Colonic mucosa (tissue), 4 donors: ENCODE results near the gene THAP9. TPM values are rescaled to one million over a fixed set of nuclear protein-coding genes. Genes with fewer than 3 reads are reported as not detected.
"Not testable (repeated sequence)": the region's sequence is repeated elsewhere in the genome, so short reads cannot be mapped to it uniquely, and the experiment has no call there.

ENCODE experiments used
- DNase-seq: peaks from one replicate; pipeline ENCODE4 v3.0.0-alpha.2; 2020
- H3K27ac ChIP-seq: fragments of 200-600 bp; one replicate; pipeline ENCODE4 v1.8.0; 2021
- H3K27me3 ChIP-seq: fragments of 200-600 bp; one replicate; pipeline ENCODE4 v1.8.0; 2021
- H3K36me3 ChIP-seq: fragments of 200-600 bp; one replicate; pipeline ENCODE4 v1.8.0; 2021
- H3K4me1 ChIP-seq: fragments of 200-600 bp; one replicate; pipeline ENCODE4 v1.8.0; 2021; ENCODE audit warnings: mild to moderate bottlenecking
- H3K4me3 ChIP-seq: fragments of 200-600 bp; one replicate; pipeline ENCODE4 v1.8.0; 2021
- H3K9ac ChIP-seq, 2 donors: one replicate each; pipeline ENCODE4 v1.7.0; 2013; ENCODE audit warnings: control low read depth in 2 of 2, low read depth in 2 of 2, low read length in 2 of 2
- H3K9me3 ChIP-seq: fragments of 200-600 bp; one replicate; pipeline ENCODE4 v1.8.0; 2021
- intact Hi-C: fragments of 100-400 bp; cut with DNase I; formaldehyde crosslinking; loops from one replicate; pipeline ENCODE4 v1.14.1; 2022
- total RNA-seq, 2 donors: library from RNA; stranded (reverse); fragmentation: NEBNext Ultra II Directional in 1 of 2; extraction: Animal tissue kit (Norgen Biotek cat#: 25700) in 1 of 2; gene quantifications; one replicate each; pipeline ENCODE4 v1.2.1, GENCODE V29; 2021
- TF ChIP-seq, protein P1 (sequence below): fragments of 200-600 bp; IDR thresholded peaks from one replicate; pipeline ENCODE4 v1.8.0; 2022; ENCODE audit warnings: antibody characterized with exemption, mild to moderate bottlenecking
- donor health status: healthy.
- donor health status: DM: no; HTN: no; CAD: no.
- donor health status: DM: no; HTN: no; CAD: no.

The THAP9 gene
- total RNA-seq, 2 donors from 2014 or later, result 3.5 to 4.6 TPM

DNA sequence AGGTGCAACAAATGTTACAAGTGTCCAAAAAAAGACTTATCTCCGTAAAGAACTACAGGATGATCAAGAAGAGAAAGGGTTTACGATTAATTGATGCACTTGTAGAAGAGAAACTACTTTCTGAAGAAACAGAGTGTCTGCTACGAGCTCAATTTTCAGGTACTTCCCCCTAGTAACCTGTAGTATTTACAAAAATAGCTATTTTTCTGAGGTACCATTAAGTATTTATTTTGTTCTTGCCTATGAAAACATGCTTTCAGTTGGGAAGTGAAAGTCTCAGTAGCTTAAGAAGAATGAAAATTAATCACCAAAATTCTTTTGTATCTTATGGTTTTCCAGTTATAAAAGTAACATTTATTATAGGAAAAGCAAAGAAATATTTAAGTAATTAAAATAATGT lies 5.9 kb downstream of the THAP9 start:
- H3K4me1 ChIP-seq, result no peaks in the 10 kb centered on the region
- TF ChIP-seq, protein P1, sequence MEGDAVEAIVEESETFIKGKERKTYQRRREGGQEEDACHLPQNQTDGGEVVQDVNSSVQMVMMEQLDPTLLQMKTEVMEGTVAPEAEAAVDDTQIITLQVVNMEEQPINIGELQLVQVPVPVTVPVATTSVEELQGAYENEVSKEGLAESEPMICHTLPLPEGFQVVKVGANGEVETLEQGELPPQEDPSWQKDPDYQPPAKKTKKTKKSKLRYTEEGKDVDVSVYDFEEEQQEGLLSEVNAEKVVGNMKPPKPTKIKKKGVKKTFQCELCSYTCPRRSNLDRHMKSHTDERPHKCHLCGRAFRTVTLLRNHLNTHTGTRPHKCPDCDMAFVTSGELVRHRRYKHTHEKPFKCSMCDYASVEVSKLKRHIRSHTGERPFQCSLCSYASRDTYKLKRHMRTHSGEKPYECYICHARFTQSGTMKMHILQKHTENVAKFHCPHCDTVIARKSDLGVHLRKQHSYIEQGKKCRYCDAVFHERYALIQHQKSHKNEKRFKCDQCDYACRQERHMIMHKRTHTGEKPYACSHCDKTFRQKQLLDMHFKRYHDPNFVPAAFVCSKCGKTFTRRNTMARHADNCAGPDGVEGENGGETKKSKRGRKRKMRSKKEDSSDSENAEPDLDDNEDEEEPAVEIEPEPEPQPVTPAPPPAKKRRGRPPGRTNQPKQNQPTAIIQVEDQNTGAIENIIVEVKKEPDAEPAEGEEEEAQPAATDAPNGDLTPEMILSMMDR, result no peak
- no peak overlapping the region for H3K4me3 ChIP-seq
- no peak overlapping the region for H3K27ac ChIP-seq
- no peak for DNase-seq
- no peaks in the 10 kb centered on the region for H3K9me3 ChIP-seq
- no peak overlapping the region for H3K9ac ChIP-seq
- no peaks in the 10 kb centered on the region for H3K36me3 ChIP-seq
- intact Hi-C loops, result no loop called here
- H3K27me3 ChIP-seq, result no peaks in the 10 kb centered on the region

DNA sequence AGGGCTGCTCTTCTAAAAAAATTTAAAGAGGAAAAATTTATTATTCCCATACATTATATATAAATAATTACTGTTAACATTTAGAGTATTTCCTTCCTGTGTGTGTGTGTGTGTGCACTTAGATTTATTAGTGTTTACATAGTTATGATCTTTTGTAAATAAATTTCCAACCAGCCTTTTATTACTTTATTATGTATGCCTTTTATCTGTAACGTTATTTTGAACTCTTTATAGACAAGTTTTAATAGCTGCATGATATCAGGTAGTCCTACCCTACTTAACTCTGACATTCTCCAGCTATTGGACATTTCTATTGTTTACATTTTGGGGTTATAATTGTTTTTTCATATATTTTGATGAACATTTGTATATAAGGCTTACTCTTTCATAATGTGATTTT lies 8.8 kb downstream of the THAP9 start:
- Histone ChIP-seq H3K27me3 (no peaks in the 10 kb centered on the region), H3K36me3 (no peaks in the 10 kb centered on the region), H3K9me3 (no peaks in the 10 kb centered on the region), H3K4me1 (no peaks in the 10 kb centered on the region), H3K27ac (no peak overlapping the region), H3K9ac (no peak overlapping the region), H3K4me3 (no peak overlapping the region)
- TF ChIP-seq, protein P1, result no peak
- no peak for DNase-seq
- intact Hi-C loops, result no loop called here

DNA sequence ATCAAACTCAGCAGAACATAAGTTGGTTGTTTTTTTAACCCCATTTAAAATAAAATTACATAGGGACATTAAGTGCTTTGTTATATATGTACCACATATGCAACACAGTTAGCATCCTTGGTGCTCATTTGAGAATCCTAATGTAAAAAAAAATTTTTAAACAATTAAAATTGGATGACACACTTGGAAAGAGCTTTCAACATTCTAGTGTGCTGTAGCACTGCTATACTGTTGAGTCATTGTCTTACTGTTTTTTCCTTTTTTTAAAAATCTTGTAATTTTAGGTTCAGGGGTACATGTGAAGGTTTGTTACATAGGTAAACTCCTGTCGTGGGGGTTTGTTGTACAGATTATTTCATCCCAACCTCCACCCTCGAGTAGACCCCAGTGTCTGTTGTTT lies 12.8 kb downstream of the THAP9 start:
- no peak for DNase-seq
- Histone ChIP-seq H3K9ac (no peak overlapping the region), H3K27ac (no peak overlapping the region), H3K27me3 (no peaks in the 10 kb centered on the region), H3K4me3 (no peak overlapping the region), H3K36me3 (no peaks in the 10 kb centered on the region), H3K4me1 (no peaks in the 10 kb centered on the region), H3K9me3 (no peaks in the 10 kb centered on the region)
- intact Hi-C loops, result no loop called here
- TF ChIP-seq, protein P1, result no peak

DNA sequence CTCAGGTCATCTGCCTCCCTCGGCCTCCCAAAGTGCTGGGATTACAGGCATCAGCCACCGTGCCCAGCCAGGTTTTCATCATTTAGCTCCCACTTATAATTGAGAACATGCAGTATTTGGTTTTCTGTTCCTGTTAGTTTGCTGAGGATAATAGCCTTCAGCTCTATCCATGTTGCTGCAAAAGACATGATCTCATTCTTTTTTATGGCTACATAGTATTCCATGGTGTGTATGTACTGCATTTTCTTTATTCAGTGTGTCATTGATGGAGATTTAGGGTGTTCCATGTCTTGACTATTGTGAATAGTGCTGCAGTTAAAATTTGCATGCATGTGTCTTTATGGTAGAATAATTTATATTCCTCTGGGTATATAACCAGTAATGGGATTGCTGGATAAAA lies 13.4 kb downstream of the THAP9 start:
- H3K9ac ChIP-seq, H3K27me3 ChIP-seq, H3K27ac ChIP-seq, H3K4me1 ChIP-seq, DNase-seq, intact Hi-C loops, H3K4me3 ChIP-seq, H3K9me3 ChIP-seq, H3K36me3 ChIP-seq: not testable (repeated sequence)

DNA sequence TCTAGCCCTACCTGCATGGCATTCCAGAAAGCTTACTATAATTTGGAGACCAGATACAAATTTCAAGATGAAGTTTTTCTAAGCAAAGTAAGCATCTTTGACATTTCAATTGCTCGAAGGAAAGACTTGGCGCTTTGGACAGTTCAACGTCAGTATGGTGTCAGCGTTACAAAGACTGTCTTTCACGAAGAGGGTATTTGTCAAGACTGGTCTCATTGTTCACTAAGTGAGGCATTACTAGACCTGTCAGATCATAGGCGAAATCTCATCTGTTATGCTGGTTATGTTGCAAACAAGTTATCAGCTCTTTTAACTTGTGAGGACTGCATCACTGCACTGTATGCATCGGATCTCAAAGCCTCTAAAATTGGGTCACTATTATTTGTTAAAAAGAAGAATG lies 17.6 kb downstream of the THAP9 start:
- intact Hi-C loops, result no loop called here
- TF ChIP-seq, protein P1, result no peak
- Histone ChIP-seq H3K4me3 (no peak overlapping the region), H3K27me3 (no peaks in the 10 kb centered on the region), H3K9ac (no peak overlapping the region), H3K27ac (no peak overlapping the region), H3K36me3 (no peaks in the 10 kb centered on the region), H3K4me1 (no peaks in the 10 kb centered on the region), H3K9me3 (no peaks in the 10 kb centered on the region)
- no peak for DNase-seq

DNA sequence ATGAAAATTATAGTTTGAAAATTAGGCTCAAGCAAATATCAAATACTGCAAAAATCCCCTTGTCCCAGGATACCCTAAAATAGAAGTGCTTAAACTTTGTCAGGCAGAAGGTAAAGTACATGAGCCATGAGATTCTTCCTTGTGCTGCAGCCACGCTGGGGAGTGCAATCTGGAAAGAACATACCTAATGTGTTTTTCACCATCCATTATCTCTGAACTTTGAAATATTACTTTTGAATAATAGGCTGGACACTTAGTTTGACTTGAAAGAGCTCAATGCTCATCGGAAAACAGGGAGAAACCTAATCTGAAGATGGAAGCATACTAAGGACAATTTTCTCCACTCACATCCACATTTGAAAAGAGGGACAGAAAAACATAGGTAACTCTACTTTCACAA lies 18.9 kb downstream of the THAP9 start:
- no peak overlapping the region for H3K4me3 ChIP-seq
- intact Hi-C loops, result no loop called here
- H3K9ac ChIP-seq, result no peak overlapping the region
- no peak overlapping the region for H3K27ac ChIP-seq
- DNase-seq, result no peak
- TF ChIP-seq, protein P1, result no peak
- H3K27me3 ChIP-seq, result no peaks in the 10 kb centered on the region
- H3K4me1 ChIP-seq, result no peaks in the 10 kb centered on the region
- no peaks in the 10 kb centered on the region for H3K36me3 ChIP-seq
- no peaks in the 10 kb centered on the region for H3K9me3 ChIP-seq
